HCT116 (cell line): Measurements from ENCODE around the gene PRRT2. TPM values are rescaled to one million over a fixed set of nuclear protein-coding genes. Genes with fewer than 3 reads are reported as not detected.

Experiments used
- ATAC-seq: fragments of 200-7000 bp; cut with Tn5 transposase; 2 replicates; pipeline ENCODE4 v1.9.1; 2020; ENCODE audit warnings: mild to moderate bottlenecking, moderate library complexity
- BruUV-seq: library from RNA; stranded (reverse); fragments of 400-500 nt; replicated peaks from 2 replicates; lab custom pipeline; 2021; lab: Mats Ljungman, UMichigan
- CTCF ChIA-PET: fragments of 300-600 bp; sonication (Branson Sonifier 250); formaldehyde crosslinking; loops from one replicate; lab custom pipeline; 2021; ENCODE audit warnings: antibody characterized with exemption; lab: Charles Lee
- POLR2A ChIA-PET: fragments of 300-600, 350-600 bp; sonication (Branson Sonifier 250); formaldehyde crosslinking; loops from one replicate; lab custom pipeline; 2021; ENCODE audit warnings: antibody characterized with exemption; lab: Charles Lee
- RAD21 ChIA-PET, 2 experiments: fragments of 300-600 bp; sonication (Branson Sonifier 250); formaldehyde crosslinking; loops; one replicate each; lab custom pipeline; 2023; ENCODE audit warnings: low total read pairs in 2 of 2; ENCODE audit not compliant: uncharacterized antibody in 2 of 2, unreplicated experiment in 2 of 2, low non-redundant PET in 1 of 2; lab: Charles Lee
- DNase-seq: peaks from one replicate; pipeline ENCODE4 v3.0.0-alpha.2; 2010; ENCODE audit warnings: low read depth, low spot score
- H2AFZ ChIP-seq: fragments of 200-600 bp; shearing (Covaris generic), sonication (generic); 2 replicates; pipeline ENCODE4 v1.6.1; 2017; ENCODE audit warnings: low read depth, mixed run types, mixed read lengths, antibody characterized with exemption, low read length; ENCODE audit not compliant: poor library complexity, severe bottlenecking
- H3K27ac ChIP-seq: 2 replicates; pipeline ENCODE4 v1.5.1; 2012; ENCODE audit warnings: low read depth, low read length
- H3K27me3 ChIP-seq: fragments of 200-600 bp; sonication (generic); 2 replicates; pipeline ENCODE4 v1.6.1; 2016; ENCODE audit warnings: mixed run types, low read length, mixed read lengths; ENCODE audit not compliant: insufficient read depth
- H3K36me3 ChIP-seq, 2 experiments: fragments of 200-500 bp in 1 of 2; fragments of 200-600 bp in 1 of 2; sonication (Bioruptor generic) in 1 of 2; sonication (generic) in 1 of 2; 2 replicates each; pipeline versions ENCODE4 v1.5.1 to v1.6.1; 2014 to 2016; ENCODE audit warnings: low read length in 2 of 2, inconsistent platforms in 1 of 2, mixed read lengths in 1 of 2, mixed run types in 1 of 2; ENCODE audit not compliant: insufficient read depth in 2 of 2, control insufficient read depth in 1 of 2
- H3K4me1 ChIP-seq, 2 experiments: fragments of 200-600 bp in 1 of 2; sonication (generic) in 1 of 2; 2 replicates each; pipeline versions ENCODE4 v1.5.1 to v1.6.1; 2012 to 2017; ENCODE audit warnings: low read length in 2 of 2, inconsistent platforms in 1 of 2, mild to moderate bottlenecking in 1 of 2, mixed read lengths in 1 of 2, mixed run types in 1 of 2, moderate library complexity in 1 of 2; ENCODE audit not compliant: insufficient read depth in 2 of 2, control insufficient read depth in 1 of 2
- H3K4me2 ChIP-seq: fragments of 200-600 bp; sonication (generic); 2 replicates; pipeline ENCODE4 v1.6.1; 2017; ENCODE audit warnings: mixed run types, low read length, mixed read lengths
- H3K4me3 ChIP-seq, 2 experiments: fragments of 200-600 bp in 1 of 2; sonication (generic) in 1 of 2; replicated peaks in 1 of 2; 2 replicates each; pipeline ENCODE4 v1.5.1; 2011 to 2016; ENCODE audit warnings: low read length in 2 of 2, control low read depth in 1 of 2, low read depth in 1 of 2, mild to moderate bottlenecking in 1 of 2, mixed read lengths in 1 of 2, mixed run types in 1 of 2
- H3K79me2 ChIP-seq: fragments of 200-600 bp; sonication (generic); 2 replicates; pipeline ENCODE4 v1.6.1; 2017; ENCODE audit warnings: mild to moderate bottlenecking, mixed run types, low read length, moderate library complexity, mixed read lengths; ENCODE audit not compliant: insufficient read depth
- H3K9ac ChIP-seq: fragments of 200-600 bp; sonication (generic); 2 replicates; pipeline ENCODE4 v1.6.1; 2016; ENCODE audit warnings: low read length, mixed read lengths
- H3K9me2 ChIP-seq: fragments of 200-600 bp; sonication (generic), shearing (Covaris generic); 2 replicates; pipeline ENCODE4 v1.6.1; 2017; ENCODE audit warnings: mixed run types, mild to moderate bottlenecking, moderate library complexity; ENCODE audit not compliant: insufficient read depth
- H3K9me3 ChIP-seq, 2 experiments: fragments of 200-500 bp in 1 of 2; fragments of 200-600 bp in 1 of 2; sonication (Bioruptor generic) in 1 of 2; sonication (generic) in 1 of 2; 2 replicates each; pipeline ENCODE4 v1.6.1; 2014 to 2017; ENCODE audit warnings: low read length in 2 of 2, mixed read lengths in 2 of 2, inconsistent platforms in 1 of 2, low read depth in 1 of 2, mild to moderate bottlenecking in 1 of 2, mixed run types in 1 of 2, moderate library complexity in 1 of 2; ENCODE audit not compliant: control insufficient read depth in 1 of 2, insufficient read depth in 1 of 2
- H4K20me1 ChIP-seq: fragments of 200-600 bp; sonication (generic), shearing (Covaris generic); 2 replicates; pipeline ENCODE4 v1.6.1; 2017; ENCODE audit warnings: mixed run types, mild to moderate bottlenecking, moderate library complexity; ENCODE audit not compliant: insufficient read depth
- CBX3 ChIP-seq: IDR thresholded peaks from 2 replicates; pipeline ENCODE4 v1.6.1; 2012; ENCODE audit warnings: low read depth
- CEBPB ChIP-seq: IDR thresholded peaks from 2 replicates; pipeline ENCODE4 v1.6.1; 2012; ENCODE audit warnings: low read depth
- CTCF ChIP-seq, 3 experiments: fragments of 200-600 bp in 1 of 3; sonication (generic) in 1 of 3; IDR thresholded peaks in 2 of 3; conservative IDR thresholded peaks in 1 of 3; 2 replicates each; pipeline ENCODE4 v1.5.1; 2012 to 2017; ENCODE audit warnings: low read depth in 2 of 3, low read length in 2 of 3, antibody characterized with exemption in 1 of 3, borderline replicate concordance in 1 of 3, control low read depth in 1 of 3, mild to moderate bottlenecking in 1 of 3, mixed read lengths in 1 of 3, mixed run types in 1 of 3, moderate library complexity in 1 of 3; ENCODE audit not compliant: insufficient read depth in 1 of 3
- EGR1 ChIP-seq: IDR thresholded peaks from 2 replicates; pipeline ENCODE4 v1.6.1; 2012; ENCODE audit warnings: low read depth
- ELF1 ChIP-seq: IDR thresholded peaks from 2 replicates; pipeline ENCODE4 v1.6.1; 2012; ENCODE audit warnings: low read depth, borderline replicate concordance
- FOSL1 ChIP-seq: IDR thresholded peaks from 2 replicates; pipeline ENCODE4 v1.6.1; 2012; ENCODE audit warnings: low read depth
- JUND ChIP-seq: IDR thresholded peaks from 2 replicates; pipeline ENCODE4 v1.6.1; 2012
- POLR2AphosphoS5 ChIP-seq: IDR thresholded peaks from 2 replicates; pipeline ENCODE4 v1.6.1; 2011; ENCODE audit warnings: mild to moderate bottlenecking, low read depth, low read length, moderate library complexity
- SP1 ChIP-seq: IDR thresholded peaks from 2 replicates; pipeline ENCODE4 v1.6.1; 2012; ENCODE audit warnings: low read depth
- SRF ChIP-seq: IDR thresholded peaks from 2 replicates; pipeline ENCODE4 v1.6.1; 2012; ENCODE audit warnings: low read depth
- TCF7L2 ChIP-seq: IDR thresholded peaks from 2 replicates; pipeline ENCODE4 v1.7.0; 2011; ENCODE audit warnings: borderline replicate concordance, inconsistent platforms; ENCODE audit not compliant: insufficient read depth, insufficient read length; ENCODE audit errors: extremely low read depth
- YY1 ChIP-seq: IDR thresholded peaks from 2 replicates; pipeline ENCODE4 v1.6.1; 2011; ENCODE audit warnings: low read length, low read depth, moderate library complexity, mild to moderate bottlenecking; ENCODE audit not compliant: insufficient replicate concordance; ENCODE audit errors: extremely low read depth
- ZBTB33 ChIP-seq: IDR thresholded peaks from 2 replicates; pipeline ENCODE4 v1.6.1; 2011; ENCODE audit warnings: mild to moderate bottlenecking, low read length, moderate library complexity; ENCODE audit not compliant: insufficient replicate concordance; ENCODE audit errors: extremely low read depth
- ZFX ChIP-seq: fragments of 450-650 bp; IDR thresholded peaks from 2 replicates; pipeline ENCODE4 v1.6.1; 2017
- ZNF274 ChIP-seq: fragments of 200-500 bp; sonication (Bioruptor generic); IDR thresholded peaks from 2 replicates; pipeline ENCODE4 v1.6.1; 2014; ENCODE audit warnings: mild to moderate bottlenecking, low read depth, low read length, inconsistent platforms
- intact Hi-C: fragments of 100-400 bp; cut with micrococcal nuclease; formaldehyde crosslinking; loops from 2 replicates; pipeline ENCODE4 v1.10.0; 2022
- total RNA-seq: library from RNA; stranded (reverse); gene quantifications from one replicate; pipeline ENCODE4 v1.2.1, GENCODE V29; 2021; ENCODE audit not compliant: unreplicated experiment

Gene PRRT2
- total RNA-seq, 1 experiment from 2014 or later: 4.0 TPM

- H3K9ac ChIP-seq: peak overlapping the region; percentile 67; the same call in 1 of the 2 replicates
- RAD21 ChIA-PET: interaction anchor here in 1 of 2 experiments (0.6 to 2.0 kb wide), 2 partner anchors 29 to 141 kb away, joined by 6 to 8 read pairs; no protein-coding TSS in a partner anchor
- DNase-seq (no peak), ATAC-seq (no peak)
- intact Hi-C loops: loop anchor here (5.0 kb wide), 1 partner anchor 43 kb away; the partner anchor contains the start of gene CDIPT
- H3K36me3 ChIP-seq: peaks cover 0 to 8% of the 10 kb centered on the region in 2 experiments; a peak in 2 of 4 replicates
- H3K4me3 ChIP-seq: peak overlapping the region; percentile 74 to 86
- H3K27me3 ChIP-seq: no peaks in the 10 kb centered on the region
- no peak overlapping the region for H2AFZ ChIP-seq
- CTCF ChIA-PET: interaction anchor here (0.8 to 3.3 kb wide), 7 partner anchors 11 to 202 kb away, joined by 3 to 28 read pairs (median 4); partner anchors contain the start of genes CDIPT, SEZ6L2 and TAOK2
- BruUV-seq: no TSS peak
- no peaks in the 10 kb centered on the region for H3K9me3 ChIP-seq
- H3K79me2 ChIP-seq: peaks cover 75% of the 10 kb centered on the region
- peak in 2 of 3 experiments; percentile 53 to 59; a peak in 4 of 6 replicates for TF ChIP-seq CTCF (IDR thresholded peaks at IDR 0.05 in 2 of 3, conservative IDR thresholded peaks at IDR 0.05 in 1 of 3; ENCODE audit: borderline replicate concordance in 1 of 3, insufficient read depth in 1 of 3, low read depth in 2 of 3, low read length in 2 of 3)
- no peak for TF ChIP-seq SRF
- H3K4me1 ChIP-seq: peaks cover 55 to 88% of the 10 kb centered on the region in 2 experiments
- peak overlapping the region; percentile 78 for H3K4me2 ChIP-seq
- H3K27ac ChIP-seq: peak overlapping the region; percentile 98
- H4K20me1 ChIP-seq: no peaks in the 10 kb centered on the region; the same call in 1 of the 2 replicates
- POLR2A ChIA-PET: interaction anchor here (0.7 to 4.3 kb wide), 7 partner anchors 10 to 201 kb away, joined by 3 to 14 read pairs (median 4); partner anchors contain the start of genes CDIPT, KIF22 and MAZ
- no peaks in the 10 kb centered on the region for H3K9me2 ChIP-seq
Measured at GRCh38 chr16:29819506-29819905, 7.5 kb downstream of the PRRT2 start.

- Histone ChIP-seq H3K9ac (peak within 1 kb of the TSS; percentile 67), H3K9me2 (no peaks in the 10 kb centered on the region), H3K27ac (peak within 1 kb of the TSS; percentile 98), H3K79me2 (peaks cover 75% of the 10 kb centered on the region), H3K36me3 (peaks cover 0 to 8% of the 10 kb centered on the region in 2 experiments; a peak in 2 of 4 replicates), H3K4me3 (peak within 1 kb of the TSS; percentile 74 to 86), H3K27me3 (no peaks in the 10 kb centered on the region), H2AFZ (no peak within 1 kb of the TSS), H4K20me1 (no peaks in the 10 kb centered on the region; the same call in 1 of the 2 replicates), H3K4me2 (peak within 1 kb of the TSS; percentile 78), H3K4me1 (peaks cover 60 to 88% of the 10 kb centered on the region in 2 experiments), H3K9me3 (no peaks in the 10 kb centered on the region)
- peak; percentile 18 for ATAC-seq
- intact Hi-C loops: loop anchor here (2.0 kb wide), 1 partner anchor 201 kb away; no protein-coding TSS in a partner anchor
- DNase-seq: no peak
- ChIA-PET CTCF (interaction anchor here (0.8 to 3.3 kb wide), 7 partner anchors 12 to 201 kb away, joined by 3 to 28 read pairs (median 4); partner anchors contain the start of genes CDIPT, SEZ6L2 and TAOK2), POLR2A (interaction anchor here (0.7 to 4.3 kb wide), 7 partner anchors 9 to 201 kb away, joined by 3 to 14 read pairs (median 4); partner anchors contain the start of genes CDIPT, KIF22 and MAZ), RAD21 (interaction anchor here in 1 of 2 experiments (2.0 kb wide), 1 partner anchor 28 kb away, joined by 8 read pairs; no protein-coding TSS in a partner anchor)
- no TSS peak for BruUV-seq
- TF ChIP-seq YY1 (no peak), CBX3 (no peak), CEBPB (no peak), ZFX (0 out of 2 replicates have a peak, but pooled peaks have one; percentile 19), TCF7L2 (no peak), ELF1 (no peak), EGR1 (no peak), SRF (no peak), ZBTB33 (no peak), SP1 (no peak), JUND (no peak), ZNF274 (no peak), POLR2AphosphoS5 (peak; percentile 78), FOSL1 (no peak)
Measured at GRCh38 chr16:29820271-29820701, 8.3 kb downstream of the PRRT2 start, which contains the start of gene MVP. TSS of gene MVP (plus strand) at chr16:29820462. CDS start at chr16:29830550, 10,088 bp downstream.
